Glutamatergic neuron (in vitro differentiated cells): Measurements from ENCODE around the gene WWOX. TPM values are rescaled to one million over a fixed set of nuclear protein-coding genes. Genes with fewer than 3 reads are reported as not detected.

Experiments used
- DNase-seq: peaks from one replicate; pipeline ENCODE4 v3.0.0; 2022
- H3K27ac Mint-ChIP-seq: one replicate; pipeline ENCODE4 v1.8.0; 2020; ENCODE audit warnings: mild to moderate bottlenecking, mixed read lengths, inconsistent platforms; ENCODE audit not compliant: unreplicated experiment
- H3K27me3 Mint-ChIP-seq: one replicate; pipeline ENCODE4 v1.8.0; 2020; ENCODE audit warnings: mild to moderate bottlenecking, moderate library complexity, mixed read lengths, inconsistent platforms; ENCODE audit not compliant: unreplicated experiment
- H3K36me3 Mint-ChIP-seq: one replicate; pipeline ENCODE4 v1.8.0; 2020; ENCODE audit warnings: mild to moderate bottlenecking, mixed read lengths, inconsistent platforms; ENCODE audit not compliant: unreplicated experiment
- H3K4me1 Mint-ChIP-seq: one replicate; pipeline ENCODE4 v1.8.0; 2020; ENCODE audit warnings: mild to moderate bottlenecking, low read depth, mixed read lengths, inconsistent platforms; ENCODE audit not compliant: unreplicated experiment
- H3K4me3 Mint-ChIP-seq: one replicate; pipeline ENCODE4 v1.8.0; 2020; ENCODE audit warnings: mild to moderate bottlenecking, mixed read lengths, inconsistent platforms; ENCODE audit not compliant: unreplicated experiment
- H3K9me3 Mint-ChIP-seq: one replicate; pipeline ENCODE4 v1.8.0; 2020; ENCODE audit warnings: mild to moderate bottlenecking, moderate library complexity, mixed read lengths, inconsistent platforms; ENCODE audit not compliant: unreplicated experiment
- CTCF ChIP-seq: fragments of 200-600 bp; sonication (generic); IDR thresholded peaks from one replicate; pipeline ENCODE4 v1.5.0; 2021; ENCODE audit not compliant: partially characterized antibody, unreplicated experiment
- total RNA-seq: library from RNA; stranded (reverse); fragmentation: NEBNext Ultra II Directional; extraction: Animal tissue kit (Norgen Biotek cat#: 25700); gene quantifications from one replicate; pipeline ENCODE4 v1.2.1, GENCODE V29; 2021; ENCODE audit not compliant: unreplicated experiment

WWOX gene
- total RNA-seq, 1 donor from 2014 or later: 10.3 TPM

GRCh38 chr16:78523212-78523985 is 423.9 kb downstream of the WWOX start:
- H3K27ac Mint-ChIP-seq: peak overlapping the region; percentile 90
- no peaks in the 10 kb centered on the region for H3K36me3 Mint-ChIP-seq
- TF ChIP-seq CTCF: no peak
- peak overlapping the region; percentile 58 for H3K4me3 Mint-ChIP-seq
- peaks cover 18% of the 10 kb centered on the region for H3K4me1 Mint-ChIP-seq
- peaks cover 1% of the 10 kb centered on the region for H3K9me3 Mint-ChIP-seq
- peak; percentile 70 for DNase-seq
- no peaks in the 10 kb centered on the region for H3K27me3 Mint-ChIP-seq

- H3K4me3 Mint-ChIP-seq: peak overlapping the region; percentile 58
- TF ChIP-seq CTCF: no peak
- no peaks in the 10 kb centered on the region for H3K27me3 Mint-ChIP-seq
- DNase-seq: no peak
- no peaks in the 10 kb centered on the region for H3K36me3 Mint-ChIP-seq
- peaks cover 1% of the 10 kb centered on the region for H3K9me3 Mint-ChIP-seq
- H3K27ac Mint-ChIP-seq: peak overlapping the region; percentile 90
- peaks cover 18% of the 10 kb centered on the region for H3K4me1 Mint-ChIP-seq
Measured at GRCh38 chr16:78524066-78524595, 424.7 kb downstream of the WWOX start.

GRCh38 chr16:78528265-78528664 is 428.8 kb downstream of the WWOX start:
- Mint-ChIP-seq H3K27me3 (no peaks in the 10 kb centered on the region), H3K36me3 (no peaks in the 10 kb centered on the region), H3K9me3 (peaks cover 1% of the 10 kb centered on the region), H3K4me1 (peaks cover 6% of the 10 kb centered on the region), H3K4me3 (no peak overlapping the region), H3K27ac (no peak overlapping the region)
- no peak for DNase-seq
- no peak for TF ChIP-seq CTCF

- TF ChIP-seq CTCF: no peak
- no peak for DNase-seq
- peaks cover 1% of the 10 kb centered on the region for H3K9me3 Mint-ChIP-seq
- no peak overlapping the region for H3K27ac Mint-ChIP-seq
- no peaks in the 10 kb centered on the region for H3K36me3 Mint-ChIP-seq
- no peaks in the 10 kb centered on the region for H3K4me1 Mint-ChIP-seq
- H3K4me3 Mint-ChIP-seq: no peak overlapping the region
- no peaks in the 10 kb centered on the region for H3K27me3 Mint-ChIP-seq
Measured at GRCh38 chr16:78529881-78530280, 430.4 kb downstream of the WWOX start.

- peaks cover 1% of the 10 kb centered on the region for H3K9me3 Mint-ChIP-seq
- no peak overlapping the region for H3K4me3 Mint-ChIP-seq
- no peak overlapping the region for H3K27ac Mint-ChIP-seq
- no peak for TF ChIP-seq CTCF
- H3K27me3 Mint-ChIP-seq: no peaks in the 10 kb centered on the region
- H3K36me3 Mint-ChIP-seq: no peaks in the 10 kb centered on the region
- DNase-seq: no peak
- no peaks in the 10 kb centered on the region for H3K4me1 Mint-ChIP-seq
Measured at GRCh38 chr16:78530283-78530682, 430.8 kb downstream of the WWOX start.
